Dedifferentiated amniotic fluid mesenchymal stem cell (primary cell): ENCODE data around the gene IGSF21.
"Not testable (repeated sequence)": the region's sequence is repeated elsewhere in the genome, so short reads cannot be mapped to it uniquely, and the experiment has no call there.

ENCODE experiments used
- DNase-seq: peaks from one replicate; pipeline ENCODE4 v3.0.0-alpha.2; 2016; ENCODE audit errors: extremely low spot score

IGSF21 gene

DNA sequence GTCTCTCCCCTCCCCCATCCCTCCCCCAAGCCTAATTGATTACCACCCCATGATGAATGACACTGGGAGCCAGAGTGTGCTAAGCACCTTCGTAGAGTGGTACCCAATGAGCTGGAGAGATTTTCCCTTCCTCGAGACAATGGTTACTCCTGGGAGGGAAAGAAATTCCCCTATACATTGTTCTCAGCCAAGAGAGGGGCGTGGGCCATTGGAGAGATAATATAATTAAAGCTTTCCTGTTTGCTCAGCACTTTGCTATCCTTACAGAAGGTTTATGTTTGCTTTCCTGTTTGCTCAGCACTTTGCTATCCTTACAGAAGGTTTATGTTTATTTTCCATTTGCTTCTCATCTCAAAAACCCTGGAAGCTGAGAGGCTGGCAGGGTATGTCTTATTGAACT lies 247.0 kb downstream of the IGSF21 start:
- no peak for DNase-seq

DNA sequence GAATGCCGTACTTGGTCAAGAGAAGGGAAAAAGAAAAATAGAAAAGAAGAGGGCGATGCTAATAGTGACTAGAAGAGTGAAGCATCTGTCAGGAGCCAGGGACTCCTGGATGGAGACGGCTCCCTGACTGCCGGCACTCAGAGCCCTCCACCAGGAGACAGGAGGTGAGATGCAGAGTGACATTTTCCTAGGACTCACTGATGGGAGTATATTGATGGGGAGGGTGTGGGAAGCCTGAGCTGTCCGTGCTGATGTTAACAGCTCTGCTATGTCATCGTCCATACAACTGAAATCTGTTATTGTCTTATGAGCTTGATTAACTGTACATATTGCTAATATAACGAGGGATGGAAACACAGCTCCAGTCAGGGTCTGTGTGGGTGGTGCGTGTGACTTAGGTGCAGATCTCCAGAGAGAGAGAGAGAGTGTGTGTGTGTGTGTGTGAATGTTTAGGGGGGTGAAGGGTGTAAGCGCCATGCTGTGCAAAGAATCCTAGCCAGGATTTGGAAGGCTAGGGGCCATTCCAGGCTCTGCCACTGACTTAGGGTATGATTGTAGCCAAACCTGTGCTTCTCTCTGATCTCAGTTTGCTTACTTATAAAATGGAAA lies 250.1 kb downstream of the IGSF21 start:
- DNase-seq: no peak

DNA sequence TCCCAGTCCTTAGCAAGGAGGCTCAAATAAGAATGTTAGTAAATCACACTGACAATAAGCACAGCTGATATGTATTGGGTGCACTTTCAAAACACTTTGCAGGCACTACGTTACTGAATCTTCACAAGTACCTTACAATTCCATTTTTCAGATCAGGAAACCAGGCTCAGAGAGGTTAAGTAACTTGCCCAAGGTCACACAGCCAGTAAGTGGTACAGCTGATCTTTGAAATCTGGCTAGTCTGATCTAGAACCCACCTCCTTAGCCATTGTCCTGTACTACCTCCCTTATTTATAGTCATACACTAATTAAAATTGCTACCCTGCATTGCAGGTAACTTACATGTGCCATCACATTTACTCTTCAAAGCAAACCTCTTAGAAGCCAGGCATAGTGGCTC lies 251.0 kb downstream of the IGSF21 start:
- no peak for DNase-seq

DNA sequence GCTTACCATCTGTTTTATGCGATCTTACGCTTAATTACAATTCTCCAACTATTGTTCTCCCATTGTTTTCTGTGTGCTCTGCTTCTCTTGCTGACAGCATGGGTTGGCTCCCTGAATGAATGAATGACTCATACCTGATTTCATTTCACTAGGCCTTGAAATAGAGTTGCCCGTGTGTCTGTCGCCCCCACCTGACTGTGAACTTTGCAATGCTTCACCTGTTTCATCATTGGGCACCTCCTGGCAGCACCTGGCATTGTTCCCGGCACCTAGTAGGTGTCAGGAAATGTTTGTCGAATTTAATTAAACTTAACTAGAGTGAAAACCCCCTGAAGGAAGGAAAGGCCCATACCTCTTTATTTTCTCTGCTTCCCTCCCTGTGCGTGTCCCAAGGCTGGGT lies 252.7 kb downstream of the IGSF21 start:
- DNase-seq: no peak

DNA sequence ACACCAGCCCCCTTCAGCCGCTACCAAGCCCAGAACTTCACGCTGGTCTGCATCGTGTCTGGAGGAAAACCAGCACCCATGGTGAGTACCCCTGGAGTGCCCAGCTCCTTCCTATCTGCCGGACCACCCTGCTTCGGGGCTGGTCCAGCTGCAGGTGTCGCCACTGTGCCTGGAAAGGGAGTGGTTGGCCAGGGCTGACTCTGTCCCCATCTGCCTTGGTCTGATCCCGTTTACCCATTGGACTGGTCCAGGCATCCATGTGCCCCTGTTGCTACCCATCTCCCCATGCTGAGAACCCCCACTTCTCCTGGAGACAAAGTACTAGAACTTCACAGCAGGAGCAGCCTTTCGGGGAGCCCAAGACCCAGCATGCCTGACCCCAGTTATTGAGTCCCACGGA lies 254.6 kb downstream of the IGSF21 start:
- DNase-seq: no peak

DNA sequence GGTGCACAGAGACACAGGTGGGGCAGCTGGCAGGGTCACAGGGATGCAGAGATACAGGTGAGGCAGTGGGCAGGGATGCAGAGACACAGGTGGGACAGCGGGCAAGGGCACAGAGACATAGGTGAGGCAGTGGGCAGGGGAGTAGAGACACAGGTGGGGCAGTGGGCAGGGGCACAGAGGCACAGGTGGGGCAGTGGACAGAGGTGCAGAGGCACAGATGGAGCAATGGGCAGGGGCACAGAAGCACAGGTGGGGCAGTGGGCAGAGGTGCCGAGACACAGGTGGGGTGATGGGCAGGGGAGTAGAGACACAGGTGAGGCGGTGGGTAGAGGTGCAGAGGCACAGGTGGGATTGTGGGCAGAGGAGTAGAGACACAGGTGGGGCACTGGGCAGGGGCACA lies 255.8 kb downstream of the IGSF21 start:
- no peak for DNase-seq

DNA sequence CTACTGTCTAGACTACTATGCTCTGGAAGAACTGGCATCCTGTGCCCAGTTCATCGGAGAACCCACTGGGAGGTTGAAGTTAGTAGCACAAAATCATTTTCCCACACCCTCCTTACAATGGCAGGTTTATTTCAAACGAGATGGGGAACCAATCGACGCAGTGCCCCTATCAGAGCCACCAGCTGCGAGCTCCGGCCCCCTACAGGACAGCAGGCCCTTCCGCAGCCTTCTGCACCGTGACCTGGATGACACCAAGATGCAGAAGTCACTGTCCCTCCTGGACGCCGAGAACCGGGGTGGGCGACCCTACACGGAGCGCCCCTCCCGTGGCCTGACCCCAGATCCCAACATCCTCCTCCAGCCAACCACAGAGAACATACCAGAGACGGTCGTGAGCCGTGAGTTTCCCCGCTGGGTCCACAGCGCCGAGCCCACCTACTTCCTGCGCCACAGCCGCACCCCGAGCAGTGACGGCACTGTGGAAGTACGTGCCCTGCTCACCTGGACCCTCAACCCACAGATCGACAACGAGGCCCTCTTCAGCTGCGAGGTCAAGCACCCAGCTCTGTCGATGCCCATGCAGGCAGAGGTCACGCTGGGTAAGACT lies 257.6 kb downstream of the IGSF21 start:
- no peak for DNase-seq

DNA sequence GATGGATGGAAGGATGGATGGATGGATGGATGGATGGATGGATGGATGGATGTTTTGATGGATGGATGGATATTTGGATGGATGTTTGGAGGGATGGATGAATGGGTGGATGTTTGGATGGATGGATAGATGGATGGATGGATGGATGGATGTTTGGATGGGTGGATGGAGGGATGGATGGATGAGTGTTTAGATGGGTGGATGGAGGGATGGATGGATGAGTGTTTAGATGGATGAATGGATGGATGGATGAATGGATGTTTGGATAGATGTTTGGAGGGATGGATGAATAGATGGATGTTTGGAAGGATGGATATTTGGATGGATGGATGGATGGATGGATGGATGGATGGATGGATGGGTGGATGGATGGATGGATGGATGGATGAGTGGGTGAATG lies 264.9 kb downstream of the IGSF21 start:
- DNase-seq: not testable (repeated sequence)

DNA sequence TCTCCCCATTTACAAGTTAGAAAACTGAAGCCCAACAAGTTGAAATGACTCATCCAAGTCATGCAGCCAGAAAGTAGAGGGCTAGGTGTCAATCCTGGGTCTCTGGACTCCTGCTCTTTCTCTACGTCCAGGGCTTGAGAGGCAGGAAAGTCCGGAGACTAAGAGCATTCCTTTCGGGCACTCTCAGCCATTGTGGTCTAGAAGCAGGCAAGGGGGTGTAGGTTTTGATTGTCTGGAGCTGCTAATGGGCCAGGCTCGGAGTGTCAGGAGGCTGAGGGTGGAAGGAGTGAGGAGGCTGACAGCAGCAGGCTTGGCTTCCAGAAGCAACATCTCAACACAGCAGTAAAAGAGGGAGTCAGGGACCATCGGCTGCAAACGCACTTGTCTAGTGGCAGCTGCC lies 265.6 kb downstream of the IGSF21 start:
- no peak for DNase-seq

DNA sequence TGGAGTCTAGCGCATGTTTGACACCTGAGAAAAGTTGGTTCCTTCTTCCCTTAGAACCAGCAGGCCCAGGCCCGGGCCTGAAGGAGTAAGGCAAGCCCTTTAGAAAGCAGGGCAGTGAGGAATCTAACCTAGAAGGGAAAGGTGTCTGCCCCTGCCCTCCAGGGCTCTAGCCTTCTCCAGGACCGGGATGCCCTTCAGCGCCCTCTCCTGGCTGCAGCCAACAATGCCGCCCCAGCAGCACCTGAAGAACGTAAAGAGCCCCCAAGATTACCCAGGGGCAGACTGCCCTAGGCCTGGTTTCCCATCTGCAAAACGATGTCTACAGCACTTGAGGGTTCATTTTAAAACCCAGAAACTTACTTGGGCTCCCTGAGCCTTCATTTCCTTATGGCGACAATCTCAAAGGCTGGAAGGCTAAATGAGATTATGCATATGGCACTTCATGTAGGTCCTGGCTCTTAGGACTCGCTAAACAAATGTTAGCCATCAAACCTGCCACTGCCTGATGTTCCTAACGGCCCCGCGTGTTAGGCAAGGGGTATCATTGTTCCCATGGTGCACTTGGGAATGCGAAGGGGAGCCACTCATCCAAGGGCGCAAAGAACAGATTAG lies 266.4 kb downstream of the IGSF21 start:
- DNase-seq: no peak

DNA sequence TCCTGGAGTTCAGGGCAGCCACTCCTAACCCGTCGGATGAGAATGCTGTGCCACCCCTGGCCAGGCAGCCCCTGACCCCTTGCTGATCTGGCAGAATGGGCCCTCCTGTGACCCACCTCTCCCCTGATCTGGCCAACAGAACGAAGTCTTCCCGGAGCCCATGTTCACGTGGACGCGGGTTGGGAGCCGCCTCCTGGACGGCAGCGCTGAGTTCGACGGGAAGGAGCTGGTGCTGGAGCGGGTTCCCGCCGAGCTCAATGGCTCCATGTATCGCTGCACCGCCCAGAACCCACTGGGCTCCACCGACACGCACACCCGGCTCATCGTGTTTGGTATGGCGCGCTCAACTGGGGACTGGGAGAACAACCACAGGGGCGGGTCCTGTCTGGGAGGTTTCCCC lies 269.1 kb downstream of the IGSF21 start:
- no peak for DNase-seq

DNA sequence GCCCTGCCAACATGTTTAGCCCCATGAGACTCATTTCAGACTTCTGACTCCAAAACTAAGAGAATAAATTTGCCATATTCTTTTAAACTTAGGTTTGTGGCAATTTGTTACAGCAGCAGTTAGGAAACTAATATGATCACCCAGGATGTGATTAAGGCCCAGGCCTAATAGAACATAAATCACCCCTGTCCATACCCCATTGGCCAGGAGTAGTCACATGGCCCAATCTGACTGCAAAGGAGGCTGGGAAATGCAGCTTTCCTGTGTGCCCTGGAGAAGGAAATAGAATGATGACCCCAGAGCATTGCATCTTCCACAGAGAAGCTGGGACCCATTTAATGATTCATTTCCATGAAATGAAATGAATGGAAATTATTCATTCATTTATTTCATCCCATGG lies 272.7 kb downstream of the IGSF21 start:
- DNase-seq: no peak

DNA sequence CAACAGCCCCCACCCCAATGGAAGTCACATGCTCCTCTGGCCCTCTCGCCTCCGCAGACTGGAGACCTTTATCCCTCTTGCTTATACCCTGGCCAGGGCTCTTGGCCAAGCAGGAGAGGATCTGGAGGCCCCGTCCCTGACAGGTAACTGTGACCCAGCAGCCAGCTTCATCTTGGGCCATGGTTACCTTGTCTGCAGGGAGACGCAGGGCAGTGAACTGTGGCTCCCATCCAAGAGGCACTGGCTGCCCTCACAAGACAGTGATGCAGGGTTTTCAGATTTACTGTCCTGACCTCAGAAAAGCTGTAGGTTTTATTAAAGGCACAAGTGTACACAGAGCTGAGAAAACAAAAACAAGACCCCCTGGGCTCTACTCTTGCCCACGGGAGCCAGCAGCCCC lies 276.5 kb downstream of the IGSF21 start:
- DNase-seq: no peak

DNA sequence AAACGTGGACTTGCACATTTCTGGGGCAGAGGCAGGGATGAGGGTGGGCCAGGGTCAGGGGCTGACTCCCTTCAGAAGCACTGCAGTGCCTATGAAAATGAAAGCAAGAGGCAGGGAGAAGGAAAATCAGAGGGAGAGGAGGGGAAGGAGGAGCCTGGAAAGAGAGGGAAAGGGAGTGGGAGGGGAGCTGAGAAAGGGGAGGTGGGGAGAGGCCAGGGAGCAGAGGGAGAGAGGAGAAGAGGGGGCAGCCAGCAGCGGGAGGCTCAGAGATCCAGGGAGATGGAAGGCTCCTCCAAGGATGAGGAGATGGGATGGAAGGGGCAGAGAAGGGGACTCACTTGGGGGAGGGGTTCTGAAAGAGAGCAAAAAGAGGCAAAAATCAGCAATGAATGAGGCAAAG lies 276.9 kb downstream of the IGSF21 start:
- DNase-seq: no peak

DNA sequence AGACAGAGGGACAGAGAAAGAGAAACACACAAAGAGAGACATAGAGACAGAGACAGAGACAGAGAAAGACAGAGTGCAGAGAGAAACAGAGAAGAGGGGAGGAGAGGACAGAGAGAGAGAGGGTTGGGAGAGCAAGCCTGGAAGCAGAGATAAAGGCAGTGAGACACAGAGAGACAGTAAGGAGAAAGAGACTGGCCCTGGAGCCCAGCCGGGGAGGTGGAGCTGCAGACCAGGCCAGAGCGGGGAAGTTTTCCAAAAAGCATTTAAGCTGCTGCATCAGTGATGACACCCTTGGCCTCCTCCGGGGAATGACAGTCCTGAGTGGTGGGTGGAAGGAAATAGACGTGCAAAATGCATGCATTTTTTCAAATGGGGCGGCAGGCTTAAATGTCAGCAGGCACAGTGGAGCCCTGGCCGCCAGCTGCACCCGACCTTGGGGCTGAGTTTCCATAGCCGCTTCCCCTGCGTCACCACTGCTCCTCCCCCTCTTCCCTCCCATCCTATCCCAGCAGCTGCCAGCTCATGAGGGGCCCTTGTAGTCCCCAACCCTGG lies 277.7 kb downstream of the IGSF21 start:
- DNase-seq: no peak

DNA sequence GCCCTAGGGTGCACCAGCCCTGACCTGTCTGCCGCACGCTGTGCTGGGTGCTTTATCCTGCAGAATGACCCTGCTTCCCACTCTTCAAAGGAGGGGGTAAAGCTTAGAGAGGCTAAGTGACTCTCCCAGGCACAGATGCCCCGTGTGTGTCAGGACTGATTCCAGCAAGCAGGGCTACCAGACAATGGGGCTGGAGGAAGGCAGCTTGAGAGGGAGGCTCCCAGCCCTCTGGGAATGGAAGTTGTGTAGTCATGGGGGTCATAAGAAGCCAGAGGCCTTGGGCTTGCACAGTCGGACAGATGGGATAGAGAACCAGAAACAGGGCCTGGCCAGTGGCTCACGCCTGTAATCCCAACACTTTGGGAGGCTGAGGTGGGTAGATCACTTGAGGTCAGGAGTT lies 279.0 kb downstream of the IGSF21 start:
- DNase-seq: no peak

DNA sequence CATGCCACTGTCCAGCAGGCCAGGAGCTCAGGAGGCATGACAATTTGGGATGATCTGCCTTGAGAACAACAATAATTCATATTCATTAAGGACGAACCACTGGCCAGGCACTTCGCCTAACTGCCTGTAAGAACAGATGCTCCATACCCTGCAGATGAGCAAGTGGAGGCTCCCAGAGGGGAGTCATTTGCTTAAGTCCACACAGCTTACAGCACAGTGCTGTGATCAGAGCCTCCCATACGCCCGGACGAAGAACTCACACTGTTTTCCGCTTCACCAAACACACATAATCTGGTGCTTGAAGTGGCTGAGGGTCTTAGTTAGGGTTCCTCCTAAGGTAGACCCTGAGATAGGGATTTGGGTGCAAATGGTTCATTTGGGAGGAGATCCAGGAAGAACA lies 279.7 kb downstream of the IGSF21 start:
- no peak for DNase-seq

DNA sequence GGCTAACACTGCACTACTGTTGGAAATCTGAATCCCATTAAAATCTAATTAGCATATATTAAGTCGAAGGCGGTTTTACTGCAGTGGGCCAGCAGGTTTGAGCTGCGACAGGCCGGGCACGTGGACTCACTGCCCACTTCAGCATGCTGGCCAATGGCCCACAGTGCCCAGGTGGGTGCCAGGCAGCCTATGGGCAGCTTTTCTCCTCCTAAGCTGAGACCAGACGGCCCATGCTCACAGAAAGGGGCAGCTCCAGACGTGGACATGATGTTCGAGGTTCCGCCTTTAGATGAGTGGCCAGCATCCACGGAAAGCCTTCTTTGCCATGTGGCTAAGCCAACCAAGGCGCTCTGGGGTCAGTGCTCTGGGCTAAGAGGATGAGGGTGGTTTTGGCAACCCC lies 283.4 kb downstream of the IGSF21 start:
- no peak for DNase-seq

DNA sequence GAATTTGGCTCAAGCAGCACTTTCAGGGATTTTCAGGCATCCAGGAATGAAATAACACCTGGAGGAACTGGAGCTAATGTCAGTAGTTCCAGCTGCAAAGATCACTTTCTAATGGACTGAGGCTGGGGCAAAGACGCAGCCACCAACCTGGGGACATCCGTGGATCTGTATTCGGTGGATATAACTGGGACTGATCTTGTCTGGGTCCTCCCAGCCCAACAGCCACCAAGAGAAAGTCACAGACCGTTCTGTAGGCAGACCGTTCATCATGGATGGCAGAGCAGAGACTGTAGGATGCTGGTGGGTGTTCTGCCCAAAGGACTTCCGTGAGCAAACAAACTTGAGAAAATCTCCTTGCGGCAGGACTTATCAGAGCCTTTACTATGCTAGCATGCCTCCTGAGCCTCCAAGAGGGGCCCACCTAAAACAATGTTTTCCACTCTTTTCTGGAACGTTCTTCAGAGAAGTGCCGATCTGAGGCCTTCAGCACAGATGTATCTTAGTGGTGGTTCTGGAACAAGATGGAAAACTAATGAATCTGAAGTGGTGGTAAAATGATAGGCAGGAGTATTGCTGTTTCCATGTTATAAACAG lies 287.1 kb downstream of the IGSF21 start:
- no peak for DNase-seq

DNA sequence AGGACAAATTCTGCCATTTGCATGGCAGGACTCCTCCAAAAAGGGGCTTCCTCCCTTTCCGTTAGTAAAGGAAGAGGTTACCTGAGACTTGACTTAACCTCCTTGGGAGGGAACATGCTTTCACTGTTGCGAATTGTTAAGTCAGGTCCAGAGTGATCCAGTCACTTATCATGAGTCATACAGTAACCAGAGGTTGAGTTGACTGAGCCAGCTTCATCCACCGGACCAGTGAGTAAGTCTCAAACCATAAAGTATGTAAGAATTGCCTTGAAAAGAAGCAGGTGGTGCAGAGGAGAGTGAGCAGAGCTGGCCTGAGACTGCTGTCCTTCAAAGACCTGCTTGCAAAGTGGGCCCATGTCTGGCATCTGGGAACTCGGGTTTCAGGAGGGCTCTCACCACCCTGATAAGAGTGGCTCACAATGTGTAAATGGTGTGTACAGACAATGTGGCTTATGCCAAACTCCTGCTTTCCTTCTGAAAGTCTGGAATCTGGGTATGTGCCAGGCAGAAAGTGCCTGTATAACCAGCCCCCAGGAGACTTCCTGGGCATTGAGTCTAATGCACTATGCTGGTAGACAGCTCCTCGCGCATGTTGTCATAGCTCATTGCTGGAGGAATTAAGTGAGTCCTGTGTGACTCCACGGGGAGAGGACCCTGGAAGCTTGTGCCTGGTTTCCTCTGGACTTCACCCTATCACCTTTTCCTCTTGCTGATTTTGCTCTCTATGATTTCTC lies 288.8 kb downstream of the IGSF21 start:
- no peak for DNase-seq

DNA sequence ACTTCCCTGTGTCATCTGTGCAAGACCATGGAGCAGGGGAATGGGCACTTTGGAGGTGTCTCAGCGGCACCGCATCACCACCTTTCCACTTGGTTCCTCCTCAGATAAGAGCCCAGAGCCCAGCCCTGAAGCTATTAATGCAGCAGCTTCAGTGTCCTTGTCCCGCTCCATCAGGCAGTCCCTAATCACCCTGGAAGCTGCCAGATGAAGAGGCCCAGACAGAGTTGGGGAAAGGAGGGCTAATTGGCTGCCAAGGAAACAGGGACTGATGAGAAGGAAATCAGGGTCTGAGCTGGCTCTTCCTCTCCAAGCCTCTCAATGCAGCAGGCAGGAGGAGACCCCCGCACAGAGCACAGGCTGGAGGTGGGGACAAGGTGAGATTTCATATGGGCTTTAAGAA lies 290.0 kb downstream of the IGSF21 start:
- DNase-seq: no peak

DNA sequence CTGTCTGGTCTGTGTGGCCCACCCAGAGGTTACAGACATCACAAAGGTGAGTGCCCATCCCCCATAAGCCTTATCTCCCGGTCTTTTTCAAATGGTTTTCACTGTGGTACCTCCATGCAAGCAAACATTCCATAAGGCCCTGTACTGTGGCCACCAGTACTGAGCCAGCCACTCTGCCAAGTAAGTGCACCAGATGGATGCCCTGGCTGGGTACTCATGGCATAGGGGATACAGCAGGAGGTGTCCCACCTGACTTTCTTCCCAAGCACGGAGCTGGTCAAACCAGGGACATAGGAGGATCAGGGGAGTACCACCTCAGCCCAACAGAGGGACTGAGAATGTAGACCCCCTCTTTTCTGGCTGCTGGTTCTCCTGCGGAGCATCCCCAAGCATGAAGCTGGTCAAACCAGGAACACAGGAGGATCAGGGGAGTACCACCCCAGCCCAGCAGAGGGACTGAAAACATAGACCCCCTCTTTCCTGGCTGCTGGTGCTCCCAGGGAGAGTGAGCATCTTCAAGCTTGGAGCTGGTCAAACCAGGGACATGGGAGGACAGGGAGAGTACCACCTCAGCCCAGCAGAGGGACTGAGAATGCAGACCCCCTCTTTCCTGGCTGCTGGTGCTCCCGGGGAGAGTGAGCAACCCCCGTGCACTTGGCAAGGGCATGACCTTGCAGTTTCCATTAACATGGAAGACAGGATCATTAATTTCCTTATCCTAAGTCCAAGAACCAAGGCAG lies 291.4 kb downstream of the IGSF21 start:
- DNase-seq: no peak
